H9 (cell line): ENCODE results near the gene TTC17. TPM values are rescaled to one million over a fixed set of nuclear protein-coding genes. Genes with fewer than 3 reads are reported as not detected.

Source experiments
- DNase-seq: peaks from one replicate; pipeline ENCODE4 v3.0.0-alpha.2; 2017
- H2AFZ ChIP-seq: one replicate; pipeline ENCODE4 v1.6.1; 2013; ENCODE audit warnings: mild to moderate bottlenecking, low read length, control low read depth, moderate library complexity
- H2AK5ac ChIP-seq: 2 replicates; pipeline ENCODE4 v1.6.1; 2013; ENCODE audit warnings: low read length, control low read depth, mixed read lengths; ENCODE audit not compliant: insufficient read length
- H2BK120ac ChIP-seq: one replicate; pipeline ENCODE4 v1.6.1; 2013; ENCODE audit warnings: low read depth, mild to moderate bottlenecking, low read length, control low read depth, inconsistent platforms; ENCODE audit not compliant: poor library complexity, severe bottlenecking
- H2BK12ac ChIP-seq: 2 replicates; pipeline ENCODE4 v1.6.1; 2013; ENCODE audit warnings: low read length, control low read depth, mixed read lengths, low read depth; ENCODE audit not compliant: insufficient read length
- H2BK15ac ChIP-seq: 2 replicates; pipeline ENCODE4 v1.6.1; 2013; ENCODE audit warnings: low read depth, low read length, control low read depth
- H2BK20ac ChIP-seq: one replicate; pipeline ENCODE4 v1.6.1; 2013; ENCODE audit warnings: low read depth, mild to moderate bottlenecking, low read length, control low read depth, inconsistent platforms; ENCODE audit not compliant: poor library complexity, severe bottlenecking
- H2BK5ac ChIP-seq: 2 replicates; pipeline ENCODE4 v1.6.1; 2013; ENCODE audit warnings: low read length, control low read depth, mixed read lengths; ENCODE audit not compliant: insufficient read length
- H3K14ac ChIP-seq: 2 replicates; pipeline ENCODE4 v1.6.1; 2013; ENCODE audit warnings: low read length, control low read depth; ENCODE audit not compliant: insufficient read depth
- H3K18ac ChIP-seq: 2 replicates; pipeline ENCODE4 v1.6.1; 2013; ENCODE audit warnings: low read depth, mild to moderate bottlenecking, mixed read lengths, low read length, control low read depth; ENCODE audit not compliant: insufficient read length
- H3K23ac ChIP-seq: 2 replicates; pipeline ENCODE4 v1.6.1; 2013; ENCODE audit warnings: low read length, control low read depth, mixed read lengths, low read depth; ENCODE audit not compliant: insufficient read length
- H3K23me2 ChIP-seq: 2 replicates; pipeline ENCODE4 v1.6.1; 2013; ENCODE audit warnings: low read depth, mild to moderate bottlenecking, mixed read lengths, low read length, control low read depth; ENCODE audit not compliant: insufficient read length, poor library complexity, severe bottlenecking
- H3K27ac ChIP-seq: 2 replicates; pipeline ENCODE4 v1.5.1; 2013; ENCODE audit warnings: low read length, control low read depth, mixed read lengths, low read depth; ENCODE audit not compliant: insufficient read length
- H3K27me3 ChIP-seq: 2 replicates; pipeline ENCODE4 v1.6.1; 2013; ENCODE audit warnings: low read length, control low read depth, inconsistent platforms; ENCODE audit not compliant: insufficient read depth
- H3K4ac ChIP-seq: 2 replicates; pipeline ENCODE4 v1.6.1; 2013; ENCODE audit warnings: low read depth, mild to moderate bottlenecking, control low read depth, inconsistent platforms, low read length, moderate library complexity
- H3K4me1 ChIP-seq: 2 replicates; pipeline ENCODE4 v1.6.1; 2013; ENCODE audit warnings: low read length, control low read depth, inconsistent platforms; ENCODE audit not compliant: insufficient read depth
- H3K4me2 ChIP-seq: 2 replicates; pipeline ENCODE4 v1.6.1; 2013; ENCODE audit warnings: low read length, control low read depth, mixed read lengths; ENCODE audit not compliant: insufficient read length, insufficient read depth
- H3K56ac ChIP-seq: 2 replicates; pipeline ENCODE4 v1.6.1; 2013; ENCODE audit warnings: low read depth, mild to moderate bottlenecking, mixed read lengths, low read length, control low read depth; ENCODE audit not compliant: insufficient read length
- H3K79me1 ChIP-seq: 2 replicates; pipeline ENCODE4 v1.6.1; 2013; ENCODE audit warnings: low read depth, mild to moderate bottlenecking, moderate library complexity, low read length, control low read depth, inconsistent platforms; ENCODE audit not compliant: insufficient read depth, poor library complexity, severe bottlenecking
- H3K79me2 ChIP-seq: 2 replicates; pipeline ENCODE4 v1.6.1; 2013; ENCODE audit warnings: low read length, control low read depth, inconsistent platforms; ENCODE audit not compliant: insufficient read depth
- H3K9ac ChIP-seq: 2 replicates; pipeline ENCODE4 v1.6.1; 2013; ENCODE audit warnings: low read length, control low read depth, mixed read lengths; ENCODE audit not compliant: insufficient read length; ENCODE audit errors: extremely low read depth
- H3K9me3 ChIP-seq: one replicate; pipeline ENCODE4 v1.6.1; 2013; ENCODE audit warnings: low read depth, low read length, inconsistent platforms; ENCODE audit not compliant: control insufficient read depth
- H3T11ph ChIP-seq: one replicate; pipeline ENCODE4 v1.6.1; 2013; ENCODE audit warnings: mild to moderate bottlenecking, low read length, control low read depth, inconsistent platforms
- H4K20me1 ChIP-seq: one replicate; pipeline ENCODE4 v1.6.1; 2013; ENCODE audit not compliant: control insufficient read depth, insufficient read length, insufficient read depth
- H4K5ac ChIP-seq: 2 replicates; pipeline ENCODE4 v1.6.1; 2013; ENCODE audit warnings: low read depth, mild to moderate bottlenecking, mixed read lengths, low read length, control low read depth; ENCODE audit not compliant: insufficient read length
- H4K8ac ChIP-seq: replicated peaks from 2 replicates; pipeline ENCODE4 v1.6.1; 2013; ENCODE audit warnings: low read length, control low read depth, mixed read lengths, low read depth; ENCODE audit not compliant: insufficient read length
- H4K91ac ChIP-seq: 2 replicates; pipeline ENCODE4 v1.6.1; 2013; ENCODE audit warnings: low read depth, mild to moderate bottlenecking, moderate library complexity, mixed read lengths, low read length, control low read depth; ENCODE audit not compliant: insufficient read length
- H3K27ac Mint-ChIP-seq, 3 experiments: 2 replicates in 2 of 3; 3 replicates in 1 of 3; pipeline ENCODE4 v1.8.0; 2020 to 2021; ENCODE audit warnings: mixed read lengths in 3 of 3, mild to moderate bottlenecking in 1 of 3, moderate library complexity in 1 of 3
- H3K27me3 Mint-ChIP-seq: 2 replicates; pipeline ENCODE4 v1.8.0; 2021; ENCODE audit warnings: low read depth, mild to moderate bottlenecking, moderate library complexity, mixed read lengths
- H3K36me3 Mint-ChIP-seq, 3 experiments: 2 replicates in 2 of 3; 3 replicates in 1 of 3; pipeline ENCODE4 v1.8.0; 2020 to 2021; ENCODE audit warnings: low read depth in 3 of 3, mixed read lengths in 3 of 3; ENCODE audit not compliant: insufficient read depth in 1 of 3
- H3K4me1 Mint-ChIP-seq, 2 experiments: 2 replicates each; pipeline ENCODE4 v1.8.0; 2020; ENCODE audit warnings: mixed read lengths in 2 of 2
- H3K4me3 Mint-ChIP-seq, 2 experiments: 2 replicates in 1 of 2; 3 replicates in 1 of 2; pipeline ENCODE4 v1.8.0; 2020 to 2021; ENCODE audit warnings: mild to moderate bottlenecking in 2 of 2, mixed read lengths in 2 of 2, moderate library complexity in 1 of 2
- H3K9me3 Mint-ChIP-seq, 2 experiments: 2 replicates in 1 of 2; 3 replicates in 1 of 2; pipeline ENCODE4 v1.8.0; 2020; ENCODE audit warnings: mild to moderate bottlenecking in 2 of 2, mixed read lengths in 2 of 2, moderate library complexity in 1 of 2
- CTCF ChIP-seq: fragments of 200-600 bp; sonication (generic); conservative IDR thresholded peaks from 3 replicates; pipeline ENCODE4 v1.8.0; 2021; ENCODE audit warnings: antibody characterized with exemption, mild to moderate bottlenecking
- WGBS: extraction: QIAGEN DNeasy Blood & Tissue Kit; methylation state at CpG from one replicate; pipeline ENCODE4 v1.1.7; 2013; ENCODE audit warnings: missing lambda C conversion rate, low lambda C conversion rate, mixed read lengths; ENCODE audit not compliant: insufficient read length; ENCODE audit errors: extremely low coverage; 5-methylcytosine and 5-hydroxymethylcytosine counted together
- total RNA-seq: library from RNA; stranded (reverse); gene quantifications from 2 replicates; pipeline ENCODE4 v1.2.1, GENCODE V29; 2021

The TTC17 gene
- total RNA-seq, 1 experiment from 2014 or later: 68.5 TPM

- H3K23me2 ChIP-seq: no peaks in the 10 kb centered on the region
- no peak overlapping the region for H3K18ac ChIP-seq
- no peak overlapping the region for H3K27ac Mint-ChIP-seq
- no peaks in the 10 kb centered on the region for H3K27me3 ChIP-seq
- H3K27me3 Mint-ChIP-seq: no peaks in the 10 kb centered on the region
- H4K8ac ChIP-seq: no peak overlapping the region
- no peak overlapping the region for H3K56ac ChIP-seq
- no peak overlapping the region for H2BK120ac ChIP-seq
- no peak overlapping the region for H2BK20ac ChIP-seq
- no peaks in the 10 kb centered on the region for H3K9me3 ChIP-seq
- no peak overlapping the region for H3T11ph ChIP-seq
- no CpG with 5 or more reads among the region's 5 CpGs for WGBS
- H2AK5ac ChIP-seq: no peak overlapping the region
- no peak overlapping the region for H4K5ac ChIP-seq
- no peaks in the 10 kb centered on the region for H3K9me3 Mint-ChIP-seq
- no peaks in the 10 kb centered on the region for H3K4me1 Mint-ChIP-seq
- DNase-seq: no peak
- no peak overlapping the region for H3K14ac ChIP-seq
- H3K4ac ChIP-seq: no peak overlapping the region
- H3K23ac ChIP-seq: no peak overlapping the region
- H3K36me3 Mint-ChIP-seq: peaks cover 11 to 53% (median 51%) of the 10 kb centered on the region in 3 experiments
- no peak overlapping the region for H2AFZ ChIP-seq
- H3K4me1 ChIP-seq: no peaks in the 10 kb centered on the region
- H3K79me1 ChIP-seq: no peaks in the 10 kb centered on the region
- no peak for TF ChIP-seq CTCF
- H4K91ac ChIP-seq: no peak overlapping the region
- H3K79me2 ChIP-seq: no peaks in the 10 kb centered on the region
- H3K4me3 Mint-ChIP-seq: no peak overlapping the region
- no peak overlapping the region for H2BK15ac ChIP-seq
- H4K20me1 ChIP-seq: peaks cover 2% of the 10 kb centered on the region
- no peak overlapping the region for H3K9ac ChIP-seq
- no peak overlapping the region for H3K4me2 ChIP-seq
- H2BK5ac ChIP-seq: no peak overlapping the region
- H2BK12ac ChIP-seq: no peak overlapping the region
- no peak overlapping the region for H3K27ac ChIP-seq
Observed at GRCh38 chr11:43489869-43490465, 131.2 kb downstream of the TTC17 start.
